H1 (cell line): ENCODE data around the gene VSIG2. TPM values are rescaled to one million over a fixed set of nuclear protein-coding genes. Genes with fewer than 3 reads are reported as not detected.

ENCODE experiments used
- CTCF ChIA-PET: fragments of 300-600 bp; sonication (Branson Sonifier 250); formaldehyde crosslinking; loops from one replicate; lab custom pipeline; 2021; ENCODE audit not compliant: partially characterized antibody; lab: Charles Lee
- POLR2A ChIA-PET: fragments of 300-600 bp; sonication (Branson Sonifier 250); formaldehyde crosslinking; loops from one replicate; lab custom pipeline; 2021; ENCODE audit warnings: inconsistent platforms; ENCODE audit not compliant: partially characterized antibody; lab: Charles Lee
- DNase-seq, 2 experiments: peaks; one replicate each; pipeline versions ENCODE4 v3.0.0 to v3.0.0-alpha.2; 2010 to 2022; ENCODE audit warnings: low spot score in 2 of 2, low read depth in 1 of 2, mixed read lengths in 1 of 2
- FAIRE-seq: peaks from 2 replicates; lab custom pipeline; 2011; peaks lifted over from hg19 to GRCh38; lab: Jason Lieb, UNC
- H2AFZ ChIP-seq: 2 replicates; pipeline ENCODE4 v1.8.1; 2012; ENCODE audit warnings: low read length, inconsistent platforms
- H2AK5ac ChIP-seq: 2 replicates; pipeline ENCODE4 v1.6.1; 2013; ENCODE audit warnings: low read depth, low read length
- H2BK120ac ChIP-seq: replicated peaks from 2 replicates; pipeline ENCODE3; 2013; ENCODE audit warnings: low read depth, low read length, inconsistent platforms
- H2BK12ac ChIP-seq: 2 replicates; pipeline ENCODE4 v1.6.1; 2013; ENCODE audit warnings: low read depth, low read length
- H2BK15ac ChIP-seq: 2 replicates; pipeline ENCODE4 v1.6.1; 2013; ENCODE audit warnings: low read length
- H2BK20ac ChIP-seq: 2 replicates; pipeline ENCODE4 v1.6.1; 2013; ENCODE audit warnings: low read length
- H2BK5ac ChIP-seq: 2 replicates; pipeline ENCODE4 v1.6.1; 2013; ENCODE audit warnings: low read depth, low read length
- H3K14ac ChIP-seq: 2 replicates; pipeline ENCODE4 v1.6.1; 2013; ENCODE audit warnings: inconsistent platforms; ENCODE audit not compliant: insufficient read length
- H3K18ac ChIP-seq: 2 replicates; pipeline ENCODE4 v1.6.1; 2013; ENCODE audit warnings: low read length; ENCODE audit errors: extremely low read depth
- H3K23ac ChIP-seq: 2 replicates; pipeline ENCODE4 v1.6.1; 2013; ENCODE audit warnings: inconsistent platforms; ENCODE audit not compliant: insufficient read length
- H3K23me2 ChIP-seq: 2 replicates; pipeline ENCODE4 v1.6.1; 2013; ENCODE audit warnings: low read depth, low read length
- H3K27ac ChIP-seq: 2 replicates; pipeline ENCODE4 v1.6.1; 2011; ENCODE audit warnings: low read depth, low read length, inconsistent platforms
- H3K27me3 ChIP-seq, 4 experiments: replicated peaks in 1 of 4; 1 replicate in 1 of 4; 2 replicates in 3 of 4; pipeline versions ENCODE4 v1.6.1 to v1.8.1; 2011 to 2013; ENCODE audit warnings: low read length in 3 of 4, mild to moderate bottlenecking in 3 of 4, inconsistent platforms in 2 of 4, mixed read lengths in 2 of 4, moderate library complexity in 1 of 4; ENCODE audit not compliant: control insufficient read depth in 3 of 4, insufficient read depth in 3 of 4; ENCODE audit errors: extremely low read depth in 1 of 4
- H3K36me3 ChIP-seq, 4 experiments: 2 replicates each; pipeline versions ENCODE4 v1.6.1 to v1.8.1; 2011 to 2013; ENCODE audit warnings: mild to moderate bottlenecking in 4 of 4, low read length in 3 of 4, moderate library complexity in 2 of 4, control low read depth in 1 of 4, inconsistent platforms in 1 of 4; ENCODE audit not compliant: insufficient read depth in 4 of 4, control insufficient read depth in 2 of 4
- H3K4ac ChIP-seq: replicated peaks from 2 replicates; pipeline ENCODE3; 2013; ENCODE audit warnings: low read length, low read depth, mixed read lengths, inconsistent platforms; ENCODE audit not compliant: insufficient read length
- H3K4me1 ChIP-seq, 4 experiments: replicated peaks in 1 of 4; 1 replicate in 1 of 4; 2 replicates in 3 of 4; pipeline versions ENCODE4 v1.6.1 to v1.8.1; 2011 to 2013; ENCODE audit warnings: low read length in 3 of 4, inconsistent platforms in 2 of 4, mixed read lengths in 1 of 4; ENCODE audit not compliant: insufficient read depth in 4 of 4, control insufficient read depth in 3 of 4
- H3K4me2 ChIP-seq, 2 experiments: 2 replicates each; pipeline versions ENCODE4 v1.6.1 to v1.8.1; 2011 to 2013; ENCODE audit warnings: low read depth in 2 of 2, low read length in 2 of 2, control low read depth in 1 of 2, inconsistent platforms in 1 of 2, mild to moderate bottlenecking in 1 of 2; ENCODE audit not compliant: insufficient read depth in 1 of 2
- H3K4me3 ChIP-seq, 4 experiments: fragments of 200-600, 300-600 bp in 1 of 4; sonication (generic), shearing (Covaris generic), sonication (Bioruptor Twin) in 1 of 4; 2 replicates each; pipeline versions ENCODE4 v1.5.1 to v1.8.1; 2011 to 2016; ENCODE audit warnings: low read length in 4 of 4, low read depth in 3 of 4, control low read depth in 2 of 4, inconsistent platforms in 2 of 4, mild to moderate bottlenecking in 2 of 4, mixed read lengths in 1 of 4, moderate library complexity in 1 of 4; ENCODE audit not compliant: insufficient read depth in 2 of 4; ENCODE audit errors: extremely low read depth in 1 of 4
- H3K56ac ChIP-seq: replicated peaks from 2 replicates; pipeline ENCODE3; 2013; ENCODE audit warnings: low read depth, mild to moderate bottlenecking, mixed read lengths, low read length, inconsistent platforms; ENCODE audit not compliant: insufficient read length
- H3K79me1 ChIP-seq: 2 replicates; pipeline ENCODE4 v1.6.1; 2013; ENCODE audit warnings: low read depth, low read length, control low read depth
- H3K79me2 ChIP-seq, 2 experiments: 2 replicates each; pipeline versions ENCODE4 v1.6.1 to v1.8.1; 2012 to 2013; ENCODE audit warnings: low read length in 2 of 2, mild to moderate bottlenecking in 2 of 2, inconsistent platforms in 1 of 2; ENCODE audit not compliant: insufficient read depth in 2 of 2, control insufficient read depth in 1 of 2
- H3K9ac ChIP-seq, 4 experiments: replicated peaks in 1 of 4; 1 replicate in 1 of 4; 2 replicates in 3 of 4; pipeline versions ENCODE4 v1.6.1 to v1.8.1; 2011 to 2013; ENCODE audit warnings: low read depth in 3 of 4, low read length in 3 of 4, control low read depth in 2 of 4, mild to moderate bottlenecking in 2 of 4, moderate library complexity in 2 of 4, inconsistent platforms in 1 of 4; ENCODE audit errors: extremely low read depth in 1 of 4
- H3K9me3 ChIP-seq, 2 experiments: 2 replicates each; pipeline versions ENCODE4 v1.6.1 to v1.8.1; 2012 to 2013; ENCODE audit warnings: mild to moderate bottlenecking in 2 of 2, moderate library complexity in 2 of 2, control low read depth in 1 of 2, inconsistent platforms in 1 of 2, low read depth in 1 of 2, low read length in 1 of 2, mixed read lengths in 1 of 2; ENCODE audit not compliant: insufficient read depth in 2 of 2
- H4K20me1 ChIP-seq, 2 experiments: replicated peaks in 1 of 2; 2 replicates each; pipeline versions ENCODE3 to v1.8.1; 2011 to 2013; ENCODE audit warnings: inconsistent platforms in 2 of 2, low read length in 2 of 2, mild to moderate bottlenecking in 1 of 2; ENCODE audit not compliant: insufficient read depth in 2 of 2, control insufficient read depth in 1 of 2
- H4K5ac ChIP-seq: 2 replicates; pipeline ENCODE4 v1.6.1; 2013; ENCODE audit warnings: low read length, low read depth, mixed read lengths, inconsistent platforms; ENCODE audit not compliant: insufficient read length
- H4K8ac ChIP-seq: 2 replicates; pipeline ENCODE4 v1.8.0; 2013; ENCODE audit warnings: mild to moderate bottlenecking, moderate library complexity, low read length, inconsistent platforms; ENCODE audit not compliant: insufficient read depth; ENCODE audit errors: extremely low read depth
- H4K91ac ChIP-seq: replicated peaks from 2 replicates; pipeline ENCODE3; 2013; ENCODE audit warnings: low read length, mixed read lengths, inconsistent platforms; ENCODE audit not compliant: insufficient read length
- ASH2L ChIP-seq: fragments of 200-600, 300-600 bp; sonication (generic); IDR thresholded peaks from one replicate; pipeline ENCODE4 v1.7.1; 2017; ENCODE audit warnings: low read length
- EP300 ChIP-seq, 2 experiments: IDR thresholded peaks; 1 replicate in 1 of 2; 2 replicates in 1 of 2; pipeline ENCODE4 v1.6.1; 2011 to 2012; ENCODE audit warnings: low read depth in 2 of 2, low read length in 2 of 2, mild to moderate bottlenecking in 2 of 2, borderline replicate concordance in 1 of 2, inconsistent platforms in 1 of 2, moderate library complexity in 1 of 2
- HDAC6 ChIP-seq: IDR thresholded peaks from one replicate; pipeline ENCODE4 v1.7.1; 2012; ENCODE audit warnings: low read depth, mild to moderate bottlenecking, inconsistent platforms, low read length, moderate library complexity
- POLR2A ChIP-seq, 2 experiments: IDR thresholded peaks; 1 replicate in 1 of 2; 2 replicates in 1 of 2; pipeline ENCODE4 v1.6.1; 2011; ENCODE audit warnings: low read depth in 2 of 2, low read length in 2 of 2, mild to moderate bottlenecking in 2 of 2; ENCODE audit errors: control extremely low read depth in 1 of 2
- RNF2 ChIP-seq: fragments of 200-900, 300-1000 bp; sonication (generic); IDR thresholded peaks from 2 replicates; pipeline ENCODE4 v1.7.1; 2016; ENCODE audit warnings: borderline replicate concordance, low read depth, mild to moderate bottlenecking, antibody characterized with exemption, low read length; ENCODE audit not compliant: poor library complexity, severe bottlenecking; ENCODE audit errors: missing control alignments
- SAP30 ChIP-seq: fragments of 300-600 bp; sonication (generic); IDR thresholded peaks from 2 replicates; pipeline ENCODE4 v1.7.1; 2012; ENCODE audit warnings: low read length, moderate library complexity, mild to moderate bottlenecking, inconsistent platforms; ENCODE audit not compliant: insufficient read depth, insufficient replicate concordance
- WGBS, 2 experiments: shearing (Covaris generic) in 1 of 2; methylation state at CpG; one replicate each; pipeline versions ENCODE4 v1.1.6 to v1.1.7; 2013 to 2015; ENCODE audit warnings: low lambda C conversion rate in 2 of 2, mixed read lengths in 2 of 2, inconsistent platforms in 1 of 2, low coverage in 1 of 2, missing lambda C conversion rate in 1 of 2; ENCODE audit not compliant: insufficient replicate concordance in 2 of 2, insufficient coverage in 1 of 2, insufficient read length in 1 of 2; ENCODE audit errors: extremely low coverage in 1 of 2, missing lambda C conversion rate in 1 of 2; 5-methylcytosine and 5-hydroxymethylcytosine counted together
- polyA plus RNA-seq, 7 experiments: library from polyadenylated mRNA; depleted of rRNA in 3 of 7; stranded (reverse) in 5 of 7; unstranded in 2 of 7; fragments of >200 nt in 5 of 7; fragments of 200-250 nt in 2 of 7; gene quantifications; 1 replicate in 5 of 7; 2 replicates in 1 of 7; 4 replicates in 1 of 7; pipeline versions ENCODE4 v1.2.1 to v1.2.3, GENCODE V29; 2011 to 2013; ENCODE audit warnings: missing spikeins in 2 of 7, mixed read lengths in 2 of 7
- total RNA-seq: library from RNA; stranded (reverse); fragmentation: NEBNext Ultra II Directional; extraction: Animal tissue kit (Norgen Biotek cat#: 25700); gene quantifications from 2 replicates; pipeline ENCODE4 v1.2.1, GENCODE V29; 2021

VSIG2 gene
- total and polyA plus RNA-seq, 2 of the 8 experiments (the other 6 are each of a cell fraction or from before 2014, with no cell fraction given): 0.18 TPM; not detected in 1

DNA sequence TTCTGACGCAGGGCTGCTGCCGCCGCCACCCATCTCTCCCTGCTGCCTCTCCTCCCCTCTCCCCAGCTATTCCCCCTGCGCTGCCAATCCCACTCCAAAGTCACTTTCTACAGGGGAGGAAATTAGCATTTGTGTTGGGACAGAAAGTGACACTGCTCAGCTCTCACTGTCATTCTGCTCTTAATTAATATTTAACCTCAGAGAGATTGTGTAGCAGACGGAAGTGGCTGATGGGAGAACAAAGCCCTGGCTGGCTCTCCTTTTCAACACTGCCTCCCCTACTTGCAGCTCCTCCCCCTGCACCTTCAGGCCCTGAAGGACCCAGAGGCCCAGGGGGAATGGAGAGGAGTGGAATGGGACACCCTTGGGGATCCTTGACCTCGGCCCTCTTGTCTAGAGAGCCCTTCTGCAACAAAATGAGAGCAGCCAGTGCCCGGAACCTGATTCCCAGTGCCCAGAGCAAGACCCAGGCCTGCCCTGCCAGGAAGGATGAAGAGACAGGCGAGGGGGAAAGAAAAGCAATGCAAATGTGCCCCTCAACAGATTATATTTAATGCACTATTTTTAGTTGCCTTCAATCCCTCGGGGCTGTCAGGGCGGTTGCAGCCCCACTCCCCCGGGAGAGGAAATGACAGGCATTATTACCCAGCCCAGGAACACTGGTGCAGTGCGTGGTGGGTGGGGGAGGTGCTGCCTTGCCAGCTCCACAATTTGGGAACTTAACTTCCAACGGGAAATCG lies 26.9 kb downstream of the VSIG2 start:
- POLR2A ChIA-PET: interaction anchor here (1.3 to 2.5 kb wide), 3 partner anchors 9 to 13 kb away, joined by 3 to 11 read pairs (median 3); no protein-coding TSS in a partner anchor
- Histone ChIP-seq H3K79me1 (no peaks in the 10 kb centered on the region), H2BK15ac (peak overlapping the region; percentile 96; the same call in 1 of the 2 replicates), H3K4me2 (peak overlapping the region; percentile 47 to 52), H3K4ac (no peak overlapping the region), H3K18ac (peak overlapping the region; percentile 49; the same call in 1 of the 2 replicates), H2AK5ac (no peak overlapping the region), H3K23ac (no peak overlapping the region), H3K23me2 (no peaks in the 10 kb centered on the region; the same call in 1 of the 2 replicates), H3K9me3 (no peaks in the 10 kb centered on the region), H3K9ac (0 out of 7 replicates have a peak overlapping the region, but pooled peaks of 1 of the 4 experiments have one; percentile 40), H3K79me2 (no peaks in the 10 kb centered on the region), H3K14ac (no peak overlapping the region), H2BK20ac (no peak overlapping the region; the same call in 1 of the 2 replicates), H2BK5ac (peak overlapping the region; percentile 32; the same call in 1 of the 2 replicates), H2BK120ac (no peak overlapping the region), H4K20me1 (peaks cover 0 to 2% of the 10 kb centered on the region in 2 experiments), H3K4me1 (peaks cover 8 to 15% (median 10%) of the 10 kb centered on the region in 4 experiments), H3K27me3 (peaks cover 18 to 46% (median 37%) of the 10 kb centered on the region in 4 experiments), H3K27ac (no peak overlapping the region), H4K5ac (no peak overlapping the region), H3K4me3 (peak overlapping the region in 1 of 4 experiments; percentile 12; a peak in 1 of 8 replicates), H3K56ac (no peak overlapping the region), H4K91ac (no peak overlapping the region), H3K36me3 (no peaks in the 10 kb centered on the region), H4K8ac (peak overlapping the region; percentile 39; the same call in 1 of the 2 replicates), H2BK12ac (peak overlapping the region; percentile 53; the same call in 1 of the 2 replicates), H2AFZ (peak overlapping the region; percentile 76)
- no peak for DNase-seq
- CTCF ChIA-PET: interaction anchor here (1.0 to 4.1 kb wide), 16 partner anchors 12 to 151 kb away, joined by 3 to 20 read pairs (median 6); partner anchors contain the start of genes ESAM, NRGN, SIAE and SPA17
- 52% methylated on average over 14 of the region's 14 CpGs; no CpG with 5 or more reads in 1 of the 2 experiments for WGBS, 2 experiments
- no peak for FAIRE-seq
- TF ChIP-seq SAP30: no peak
- TF ChIP-seq ASH2L: no peak
- no peak for TF ChIP-seq HDAC6
- TF ChIP-seq POLR2A (IDR thresholded peaks at IDR 0.05; ENCODE audit: control extremely low read depth in 1 of 2, low read depth in 2 of 2, low read length in 2 of 2): no peak
- no peak for TF ChIP-seq EP300 (IDR thresholded peaks at IDR 0.05; ENCODE audit: borderline replicate concordance in 1 of 2, low read depth in 2 of 2, low read length in 2 of 2)
- no peak for TF ChIP-seq RNF2
